Transverse colon (tissue), 4 donors: ENCODE measurements around the gene TBCD. TPM values are rescaled to one million over a fixed set of nuclear protein-coding genes. Genes with fewer than 3 reads are reported as not detected.

ENCODE experiments used
- DNase-seq: peaks from one replicate; pipeline ENCODE4 v3.0.0-alpha.2; 2019
- H3K27ac ChIP-seq, 4 donors: fragments of 200-600 bp; sonication (generic); 2 replicates each; pipeline ENCODE4 v1.5.1; 2016 to 2018; ENCODE audit warnings: inconsistent platforms in 4 of 4
- H3K27me3 ChIP-seq: fragments of 200-600 bp; sonication (generic); 2 replicates; pipeline ENCODE4 v1.5.1; 2017; ENCODE audit warnings: inconsistent platforms
- H3K36me3 ChIP-seq, 4 donors: fragments of 200-600 bp; sonication (generic); 2 replicates each; pipeline ENCODE4 v1.5.1; 2017 to 2019; ENCODE audit warnings: inconsistent platforms in 4 of 4
- H3K4me1 ChIP-seq, 4 donors: fragments of 200-600 bp; sonication (generic); 2 replicates each; pipeline ENCODE4 v1.5.1; 2017 to 2020; ENCODE audit warnings: inconsistent platforms in 4 of 4
- H3K4me3 ChIP-seq, 4 donors: fragments of 200-600 bp; sonication (generic); 1 replicate in 1 of 4; 2 replicates in 3 of 4; pipeline versions ENCODE4 v1.5.1 to v1.6.1; 2017 to 2019; ENCODE audit warnings: inconsistent platforms in 4 of 4
- H3K9me3 ChIP-seq, 2 donors: fragments of 200-600 bp; sonication (generic); 2 replicates each; pipeline ENCODE4 v1.5.1; 2017 to 2019; ENCODE audit warnings: inconsistent platforms in 2 of 2
- CTCF ChIP-seq, 5 experiments: fragments of 200-600 bp in 3 of 5; fragments of 450-650 bp in 2 of 5; sonication (generic) in 3 of 5; IDR thresholded peaks; 1 replicate in 2 of 5; 2 replicates in 3 of 5; pipeline ENCODE4 v1.5.1; 2016 to 2017; ENCODE audit warnings: antibody characterized with exemption in 5 of 5, inconsistent platforms in 3 of 5, mild to moderate bottlenecking in 2 of 5, moderate library complexity in 1 of 5
- EP300 ChIP-seq: sonication (generic); formaldehyde crosslinking; IDR thresholded peaks from one replicate; pipeline ENCODE4 v1.6.1; 2017; ENCODE audit warnings: antibody characterized with exemption, low read depth
- POLR2A ChIP-seq: fragments of 450-650 bp; IDR thresholded peaks from one replicate; pipeline ENCODE4 v1.6.1; 2016; ENCODE audit warnings: antibody characterized with exemption, mild to moderate bottlenecking, moderate library complexity
- POLR2AphosphoS5 ChIP-seq, 3 donors: sonication (generic); formaldehyde crosslinking; IDR thresholded peaks; one replicate each; pipeline ENCODE4 v1.6.1; 2016; ENCODE audit warnings: antibody characterized with exemption in 3 of 3
- WGBS, 2 donors: methylation state at CpG; one replicate each; pipeline ENCODE4 v1.1.5; 2018; ENCODE audit warnings: low coverage in 1 of 2; 5-methylcytosine and 5-hydroxymethylcytosine counted together
- in situ Hi-C, 4 donors: fragments of 200-750 bp; cut with MboI; loops; one replicate each; pipeline versions ENCODE4 v1.15.0 to v1.15.1; 2017; ENCODE audit warnings: low sequenced_read_pairs in 3 of 4, low pct_ligation_motif_present in 1 of 4, low pct_unique_long_range_greater_than_20kb in 1 of 4
- intact Hi-C: fragments of 100-400 bp; cut with DNase I; formaldehyde crosslinking; loops from one replicate; pipeline ENCODE4 v1.15.1; 2023; ENCODE audit warnings: low total_unique reads
- total RNA-seq, 4 donors: library from RNA; depleted of rRNA; stranded (reverse); fragments of >200 nt; gene quantifications; one replicate each; pipeline ENCODE4 v1.1.0, GENCODE V29; 2016

TBCD gene
- total RNA-seq, 4 donors from 2014 or later: 38.6 to 104 (median 39.8) TPM

GRCh38 chr17:82805254-82805653 lies 53.4 kb downstream of the TBCD start:
- 92% methylated on average over 2 to 13 of the region's 13 CpGs for WGBS, 2 donors
- Histone ChIP-seq H3K9me3 (no peaks in the 10 kb centered on the region), H3K4me1 (no peaks in the 10 kb centered on the region), H3K4me3 (no peak overlapping the region), H3K27me3 (no peaks in the 10 kb centered on the region), H3K36me3 (no peaks in the 10 kb centered on the region), H3K27ac (peak overlapping the region in 2 of 4 donors; percentile 51 to 66)
- intact Hi-C loops: no loop called here
- TF ChIP-seq POLR2AphosphoS5 (IDR thresholded peaks at IDR 0.05) (no peak), EP300 (no peak), CTCF (IDR thresholded peaks at IDR 0.05) (no peak), POLR2A (no peak)
- in situ Hi-C loops: no loop called here
- no peak for DNase-seq

- H3K27me3 ChIP-seq: no peaks in the 10 kb centered on the region
- TF ChIP-seq POLR2A (no peak), EP300 (no peak), POLR2AphosphoS5 (IDR thresholded peaks at IDR 0.05) (no peak), CTCF (IDR thresholded peaks at IDR 0.05) (no peak)
- no peak for DNase-seq
Observed at GRCh38 chr17:82805823-82806222, 54.0 kb downstream of the TBCD start.

GRCh38 chr17:82806645-82807044 lies 54.8 kb downstream of the TBCD start:
- intact Hi-C loops: no loop called here
- 97% methylated on average over 21 of the region's 21 CpGs; no CpG with 5 or more reads in 1 of the 2 donors for WGBS, 2 donors
- Histone ChIP-seq H3K4me1 (no peaks in the 10 kb centered on the region), H3K9me3 (no peaks in the 10 kb centered on the region), H3K27me3 (no peaks in the 10 kb centered on the region), H3K36me3 (no peaks in the 10 kb centered on the region), H3K27ac (no peak overlapping the region), H3K4me3 (no peak overlapping the region)
- in situ Hi-C loops: no loop called here
- DNase-seq: no peak
- TF ChIP-seq POLR2AphosphoS5 (IDR thresholded peaks at IDR 0.05): no peak
- no peak for TF ChIP-seq EP300
- no peak for TF ChIP-seq POLR2A
- no peak for TF ChIP-seq CTCF (IDR thresholded peaks at IDR 0.05)

More at GRCh38 chr17:82805823-82806222, 54.0 kb downstream of the TBCD start:
- H3K36me3 ChIP-seq: no peaks in the 10 kb centered on the region
- no peaks in the 10 kb centered on the region for H3K4me1 ChIP-seq
- H3K4me3 ChIP-seq: no peak overlapping the region
- 91% methylated on average over 19 of the region's 19 CpGs; no CpG with 5 or more reads in 1 of the 2 donors for WGBS, 2 donors
- intact Hi-C loops (no loop called here), in situ Hi-C loops (no loop called here)
- H3K9me3 ChIP-seq: no peaks in the 10 kb centered on the region
- H3K27ac ChIP-seq: no peak overlapping the region

- Histone ChIP-seq H3K27me3 (no peaks in the 10 kb centered on the region), H3K36me3 (no peaks in the 10 kb centered on the region), H3K4me1 (no peaks in the 10 kb centered on the region), H3K4me3 (no peak overlapping the region), H3K27ac (no peak overlapping the region), H3K9me3 (no peaks in the 10 kb centered on the region)
- intact Hi-C loops (no loop called here), in situ Hi-C loops (no loop called here)
- DNase-seq: no peak
- TF ChIP-seq POLR2A: no peak
- TF ChIP-seq EP300: no peak
- 94 to 100% methylated on average over 1 to 6 of the region's 9 CpGs for WGBS, 2 donors
Observed at GRCh38 chr17:82807101-82807500, 55.2 kb downstream of the TBCD start.

- intact Hi-C loops: no loop called here
- WGBS, 2 donors: 91 to 100% methylated on average over 6 to 21 of the region's 21 CpGs
- Histone ChIP-seq H3K9me3 (no peaks in the 10 kb centered on the region), H3K36me3 (no peaks in the 10 kb centered on the region), H3K4me1 (no peaks in the 10 kb centered on the region), H3K4me3 (no peak overlapping the region), H3K27me3 (no peaks in the 10 kb centered on the region), H3K27ac (no peak overlapping the region)
- TF ChIP-seq EP300 (no peak), POLR2AphosphoS5 (IDR thresholded peaks at IDR 0.05) (no peak), CTCF (IDR thresholded peaks at IDR 0.05) (no peak), POLR2A (no peak)
- in situ Hi-C loops: no loop called here
- DNase-seq: no peak
Observed at GRCh38 chr17:82807562-82807961, 55.7 kb downstream of the TBCD start.
